ENCODE measurements around the gene ABTB2.

The ABTB2 gene

DNA sequence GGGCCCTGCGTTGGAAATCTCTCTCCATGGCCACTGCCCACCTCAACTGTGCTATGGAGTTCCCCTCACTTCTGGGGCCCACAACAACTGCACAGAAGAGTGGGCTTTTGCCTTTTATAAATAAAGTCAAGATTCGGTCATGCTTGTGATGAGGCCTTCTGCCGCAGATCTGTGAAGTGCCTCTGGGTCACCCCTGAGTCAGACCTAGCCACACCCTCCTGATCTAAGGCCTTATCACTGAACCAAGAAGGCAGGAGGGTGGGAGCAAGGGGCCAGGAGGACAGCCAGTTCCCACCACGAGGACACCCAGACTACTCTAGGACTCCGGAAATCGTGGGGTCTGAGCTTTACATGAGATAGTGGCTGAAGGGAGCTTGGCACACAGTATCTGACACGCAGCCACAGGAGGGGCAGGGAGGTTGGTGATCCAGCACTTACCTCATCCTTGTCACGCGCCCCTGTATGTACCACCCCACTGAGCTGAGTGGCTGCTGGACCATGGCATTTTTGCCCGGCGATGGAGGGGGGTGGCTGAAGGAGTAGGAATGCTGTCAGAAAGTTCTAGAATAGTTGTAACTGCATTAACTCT is 115.7 kb downstream of the ABTB2 start:
- H3K4me3 ChIP-seq (replicated peaks in 1 of 2; ENCODE audit: low read depth in 2 of 2, low read length in 2 of 2): no peak overlapping the region
- TF ChIP-seq, protein P1, sequence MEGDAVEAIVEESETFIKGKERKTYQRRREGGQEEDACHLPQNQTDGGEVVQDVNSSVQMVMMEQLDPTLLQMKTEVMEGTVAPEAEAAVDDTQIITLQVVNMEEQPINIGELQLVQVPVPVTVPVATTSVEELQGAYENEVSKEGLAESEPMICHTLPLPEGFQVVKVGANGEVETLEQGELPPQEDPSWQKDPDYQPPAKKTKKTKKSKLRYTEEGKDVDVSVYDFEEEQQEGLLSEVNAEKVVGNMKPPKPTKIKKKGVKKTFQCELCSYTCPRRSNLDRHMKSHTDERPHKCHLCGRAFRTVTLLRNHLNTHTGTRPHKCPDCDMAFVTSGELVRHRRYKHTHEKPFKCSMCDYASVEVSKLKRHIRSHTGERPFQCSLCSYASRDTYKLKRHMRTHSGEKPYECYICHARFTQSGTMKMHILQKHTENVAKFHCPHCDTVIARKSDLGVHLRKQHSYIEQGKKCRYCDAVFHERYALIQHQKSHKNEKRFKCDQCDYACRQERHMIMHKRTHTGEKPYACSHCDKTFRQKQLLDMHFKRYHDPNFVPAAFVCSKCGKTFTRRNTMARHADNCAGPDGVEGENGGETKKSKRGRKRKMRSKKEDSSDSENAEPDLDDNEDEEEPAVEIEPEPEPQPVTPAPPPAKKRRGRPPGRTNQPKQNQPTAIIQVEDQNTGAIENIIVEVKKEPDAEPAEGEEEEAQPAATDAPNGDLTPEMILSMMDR (IDR thresholded peaks at IDR 0.05; ENCODE audit: low read depth, low read length): no peak
- DNase-seq (ENCODE audit: low read depth in 2 of 2): peak; percentile 23 to 56

DNA sequence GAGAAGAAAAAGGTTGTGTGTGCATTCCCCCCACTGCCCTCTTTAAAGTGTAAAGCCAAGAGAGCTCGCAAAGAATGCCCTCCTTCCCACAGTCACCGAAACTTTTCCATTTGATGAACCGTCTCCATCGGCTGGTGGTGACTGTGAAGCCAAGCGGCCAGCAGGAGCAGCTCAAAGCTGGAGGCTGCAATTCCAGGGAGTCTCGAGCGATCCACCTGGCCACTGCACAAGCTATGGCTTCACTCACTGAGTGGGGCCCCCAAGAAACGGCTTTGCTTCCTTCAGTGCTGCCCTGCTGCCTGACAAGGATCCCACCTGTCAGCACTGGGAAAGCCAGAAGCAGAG is 117.7 kb downstream of the ABTB2 start:
- no peak for DNase-seq (ENCODE audit: low read depth in 2 of 2)
- TF ChIP-seq, protein P1 (IDR thresholded peaks at IDR 0.05; ENCODE audit: low read depth, low read length): no peak
- H3K4me3 ChIP-seq (replicated peaks in 1 of 2; ENCODE audit: low read depth in 2 of 2, low read length in 2 of 2): no peak overlapping the region

GRCh38 chr11:34239465-34240149 is 118.2 kb downstream of the ABTB2 start:
- TF ChIP-seq, protein P1 (IDR thresholded peaks at IDR 0.05; ENCODE audit: low read depth, low read length): no peak
- DNase-seq (ENCODE audit: low read depth in 2 of 2): no peak
- no peak overlapping the region for H3K4me3 ChIP-seq (replicated peaks in 1 of 2; ENCODE audit: low read depth in 2 of 2, low read length in 2 of 2)

- DNase-seq (ENCODE audit: low read depth in 2 of 2): no peak
- TF ChIP-seq, protein P1 (IDR thresholded peaks at IDR 0.05; ENCODE audit: low read depth, low read length): no peak
- no peak overlapping the region for H3K4me3 ChIP-seq (replicated peaks in 1 of 2; ENCODE audit: low read depth in 2 of 2, low read length in 2 of 2)
Observed at GRCh38 chr11:34238966-34239365, 118.8 kb downstream of the ABTB2 start.

GRCh38 chr11:34238533-34238932 is 119.3 kb downstream of the ABTB2 start:
- H3K4me3 ChIP-seq (replicated peaks in 1 of 2; ENCODE audit: low read depth in 2 of 2, low read length in 2 of 2): no peak overlapping the region
- TF ChIP-seq, protein P1 (IDR thresholded peaks at IDR 0.05; ENCODE audit: low read depth, low read length): no peak
- peak; percentile 70 to 81 for DNase-seq (ENCODE audit: low read depth in 2 of 2)

DNA sequence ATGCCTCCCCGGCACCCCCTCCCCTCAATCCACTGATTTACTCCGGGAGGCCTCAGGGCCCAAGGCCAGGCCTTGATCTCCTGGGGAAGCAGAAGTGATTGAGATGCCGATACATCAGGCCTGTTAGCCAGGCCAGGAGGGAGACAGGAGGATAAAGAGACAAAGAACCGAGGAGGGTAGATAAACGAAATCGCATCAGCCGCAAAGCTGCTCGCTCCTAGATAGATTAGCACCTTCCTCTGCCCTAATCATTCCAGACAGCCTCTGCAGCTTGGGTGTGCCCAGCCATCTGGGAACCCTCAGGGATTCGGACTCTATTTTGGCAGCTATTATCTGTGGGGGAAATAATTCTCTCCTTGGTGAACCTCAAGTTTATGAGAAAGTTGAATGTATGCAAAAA is 121.2 kb downstream of the ABTB2 start:
- no peak overlapping the region for H3K4me3 ChIP-seq (replicated peaks in 1 of 2; ENCODE audit: low read depth in 2 of 2, low read length in 2 of 2)
- DNase-seq (ENCODE audit: low read depth in 2 of 2): no peak
- TF ChIP-seq, protein P1 (IDR thresholded peaks at IDR 0.05; ENCODE audit: low read depth, low read length): no peak
